Lower leg skin (tissue), 4 donors: ENCODE data around the gene PRELID3B. TPM values are rescaled to one million over a fixed set of nuclear protein-coding genes. Genes with fewer than 3 reads are reported as not detected.
A peak's percentile ranks its signal among the peaks of the same experiment; 100 is the strongest.
"Not testable (repeated sequence)": the region's sequence is repeated elsewhere in the genome, so short reads cannot be mapped to it uniquely, and the experiment has no call there.

Experiments used
- DNase-seq, 2 donors: peaks; one replicate each; pipeline ENCODE4 v3.0.0-alpha.2; 2019; ENCODE audit warnings: low spot score in 2 of 2
- H3K4me3 ChIP-seq: fragments of 200-600 bp; sonication (generic); 2 replicates; pipeline ENCODE4 v1.5.1; 2017; ENCODE audit warnings: mild to moderate bottlenecking, low read depth; ENCODE audit not compliant: poor library complexity, severe bottlenecking
- CTCF ChIP-seq, 3 donors: fragments of 450-650 bp; IDR thresholded peaks; one replicate each; pipeline ENCODE4 v1.5.1; 2016; ENCODE audit warnings: antibody characterized with exemption in 3 of 3, mild to moderate bottlenecking in 3 of 3, moderate library complexity in 2 of 3
- POLR2A ChIP-seq, 2 donors: fragments of 450-650 bp; IDR thresholded peaks; one replicate each; pipeline ENCODE4 v1.6.1; 2016 to 2017; ENCODE audit warnings: antibody characterized with exemption in 2 of 2, mild to moderate bottlenecking in 1 of 2, moderate library complexity in 1 of 2
- WGBS, 2 donors: methylation state at CpG; one replicate each; pipeline ENCODE4 v1.1.5; 2018; 5-methylcytosine and 5-hydroxymethylcytosine counted together
- intact Hi-C: fragments of 100-400 bp; cut with DNase I; formaldehyde crosslinking; loops from one replicate; pipeline ENCODE4 v1.15.0; 2023; ENCODE audit warnings: low total_unique reads
- total RNA-seq, 4 donors: library from RNA; depleted of rRNA; stranded (reverse); fragments of >200 nt; gene quantifications; one replicate each; pipeline ENCODE4 v1.1.0, GENCODE V29; 2016

PRELID3B gene
- total RNA-seq, 4 donors from 2014 or later = 38.3 to 50.8 (median 49.1) TPM

- H3K4me3 ChIP-seq = peak overlapping the region; percentile 70
- 18 to 24% methylated on average over 29 to 48 of the region's 66 CpGs for whole genome bisulfite sequencing, 2 donors
- TF ChIP-seq CTCF (IDR thresholded peaks at IDR 0.05) (no peak), POLR2A (IDR thresholded peaks at IDR 0.05) (no peak)
- intact Hi-C loops = no loop called here
- peak; percentile 85 to 98 for DNase-seq
Observed at GRCh38 chr20:59042796-59043631, 428 bp upstream of the PRELID3B start.

GRCh38 chr20:59041487-59041886, 1.1 kb downstream of the PRELID3B start:
- DNase-seq, H3K4me3 ChIP-seq, intact Hi-C loops: not testable (repeated sequence)
- WGBS, 2 donors = 88% methylated on average over 16 of the region's 16 CpGs

GRCh38 chr20:59040667-59041066, 1.9 kb downstream of the PRELID3B start:
- 86 to 87% methylated on average over 5 of the region's 5 CpGs for whole genome bisulfite sequencing, 2 donors
- H3K4me3 ChIP-seq = no peak overlapping the region
- intact Hi-C loops = no loop called here

GRCh38 chr20:59039233-59039632, 3.4 kb downstream of the PRELID3B start:
- no peak overlapping the region for H3K4me3 ChIP-seq
- DNase-seq = no peak
- intact Hi-C loops = no loop called here
- 58 to 66% methylated on average over 1 of the region's 1 CpG for WGBS, 2 donors
- TF ChIP-seq POLR2A (IDR thresholded peaks at IDR 0.05) (no peak), CTCF (IDR thresholded peaks at IDR 0.05) (no peak)

More at GRCh38 chr20:59040667-59041066, 1.9 kb downstream of the PRELID3B start:
- DNase-seq = no peak
- TF ChIP-seq CTCF (IDR thresholded peaks at IDR 0.05) (no peak), POLR2A (IDR thresholded peaks at IDR 0.05) (no peak)

GRCh38 chr20:59037386-59037785, 5.2 kb downstream of the PRELID3B start:
- DNase-seq = no peak
- H3K4me3 ChIP-seq = no peak overlapping the region
- intact Hi-C loops = no loop called here
- 91% methylated on average over 12 of the region's 12 CpGs for WGBS, 2 donors
- TF ChIP-seq CTCF (IDR thresholded peaks at IDR 0.05) (no peak), POLR2A (IDR thresholded peaks at IDR 0.05) (no peak)

GRCh38 chr20:59035381-59035780, 7.2 kb downstream of the PRELID3B start:
- WGBS, 2 donors = 96 to 98% methylated on average over 3 of the region's 3 CpGs
- no peak overlapping the region for H3K4me3 ChIP-seq
- intact Hi-C loops = no loop called here
- no peak for DNase-seq
- TF ChIP-seq POLR2A (IDR thresholded peaks at IDR 0.05) (no peak), CTCF (IDR thresholded peaks at IDR 0.05) (no peak)
